ENCODE results near the gene RANGAP1.

Gene RANGAP1

GRCh38 chr22:41320416-41321240, 34.6 kb upstream of the RANGAP1 start:
- ATAC-seq, result no peak
- TF ChIP-seq ZNF70 (CRISPR knock-in tag; IDR thresholded peaks at IDR 0.05), result no peak
- no peak for TF ChIP-seq ARNTL (CRISPR knock-in tag; IDR thresholded peaks at IDR 0.05; ENCODE audit: borderline replicate concordance, low read depth)
- TF ChIP-seq, protein P1, sequence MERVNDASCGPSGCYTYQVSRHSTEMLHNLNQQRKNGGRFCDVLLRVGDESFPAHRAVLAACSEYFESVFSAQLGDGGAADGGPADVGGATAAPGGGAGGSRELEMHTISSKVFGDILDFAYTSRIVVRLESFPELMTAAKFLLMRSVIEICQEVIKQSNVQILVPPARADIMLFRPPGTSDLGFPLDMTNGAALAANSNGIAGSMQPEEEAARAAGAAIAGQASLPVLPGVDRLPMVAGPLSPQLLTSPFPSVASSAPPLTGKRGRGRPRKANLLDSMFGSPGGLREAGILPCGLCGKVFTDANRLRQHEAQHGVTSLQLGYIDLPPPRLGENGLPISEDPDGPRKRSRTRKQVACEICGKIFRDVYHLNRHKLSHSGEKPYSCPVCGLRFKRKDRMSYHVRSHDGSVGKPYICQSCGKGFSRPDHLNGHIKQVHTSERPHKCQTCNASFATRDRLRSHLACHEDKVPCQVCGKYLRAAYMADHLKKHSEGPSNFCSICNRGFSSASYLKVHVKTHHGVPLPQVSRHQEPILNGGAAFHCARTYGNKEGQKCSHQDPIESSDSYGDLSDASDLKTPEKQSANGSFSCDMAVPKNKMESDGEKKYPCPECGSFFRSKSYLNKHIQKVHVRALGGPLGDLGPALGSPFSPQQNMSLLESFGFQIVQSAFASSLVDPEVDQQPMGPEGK (CRISPR knock-in tag; IDR thresholded peaks at IDR 0.05; ENCODE audit: borderline replicate concordance), result no peak
- no peak for TF ChIP-seq GLIS3 (CRISPR knock-in tag; IDR thresholded peaks at IDR 0.05)
- no peak for TF ChIP-seq TOX (CRISPR knock-in tag; IDR thresholded peaks at IDR 0.05; ENCODE audit: borderline replicate concordance)
- no peak for TF ChIP-seq ZFP30 (CRISPR knock-in tag; IDR thresholded peaks at IDR 0.05)
- no peak for TF ChIP-seq ZNF565 (CRISPR knock-in tag; conservative IDR thresholded peaks at IDR 0.05; ENCODE audit: low read depth)
- TF ChIP-seq ZC3H10 (CRISPR knock-in tag; IDR thresholded peaks at IDR 0.05), result no peak
- TF ChIP-seq PPARA (CRISPR knock-in tag; IDR thresholded peaks at IDR 0.05; ENCODE audit: borderline replicate concordance), result no peak
- TF ChIP-seq ZFP3 (CRISPR knock-in tag; IDR thresholded peaks at IDR 0.05), result no peak
- TF ChIP-seq, protein P2, sequence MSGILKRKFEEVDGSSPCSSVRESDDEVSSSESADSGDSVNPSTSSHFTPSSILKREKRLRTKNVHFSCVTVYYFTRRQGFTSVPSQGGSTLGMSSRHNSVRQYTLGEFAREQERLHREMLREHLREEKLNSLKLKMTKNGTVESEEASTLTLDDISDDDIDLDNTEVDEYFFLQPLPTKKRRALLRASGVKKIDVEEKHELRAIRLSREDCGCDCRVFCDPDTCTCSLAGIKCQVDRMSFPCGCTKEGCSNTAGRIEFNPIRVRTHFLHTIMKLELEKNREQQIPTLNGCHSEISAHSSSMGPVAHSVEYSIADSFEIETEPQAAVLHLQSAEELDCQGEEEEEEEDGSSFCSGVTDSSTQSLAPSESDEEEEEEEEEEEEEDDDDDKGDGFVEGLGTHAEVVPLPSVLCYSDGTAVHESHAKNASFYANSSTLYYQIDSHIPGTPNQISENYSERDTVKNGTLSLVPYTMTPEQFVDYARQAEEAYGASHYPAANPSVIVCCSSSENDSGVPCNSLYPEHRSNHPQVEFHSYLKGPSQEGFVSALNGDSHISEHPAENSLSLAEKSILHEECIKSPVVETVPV (CRISPR knock-in tag; IDR thresholded peaks at IDR 0.05), result no peak
- TF ChIP-seq SNAI2 (CRISPR knock-in tag; IDR thresholded peaks at IDR 0.05), result no peak
- TF ChIP-seq ISL1 (CRISPR knock-in tag; IDR thresholded peaks at IDR 0.05), result no peak
- TF ChIP-seq POU6F1 (CRISPR knock-in tag; IDR thresholded peaks at IDR 0.05; ENCODE audit: borderline replicate concordance, low read depth), result no peak

GRCh38 chr22:41315586-41315985, 29.6 kb upstream of the RANGAP1 start:
- no peak for ATAC-seq
- TF ChIP-seq ZNF70 (CRISPR knock-in tag; IDR thresholded peaks at IDR 0.05) (no peak), OSR1 (CRISPR knock-in tag; IDR thresholded peaks at IDR 0.05) (no peak), ARNTL (CRISPR knock-in tag; IDR thresholded peaks at IDR 0.05; ENCODE audit: borderline replicate concordance, low read depth) (no peak), ZFP30 (CRISPR knock-in tag; IDR thresholded peaks at IDR 0.05) (no peak), GLIS3 (CRISPR knock-in tag; IDR thresholded peaks at IDR 0.05) (no peak), CSDC2 (CRISPR knock-in tag; IDR thresholded peaks at IDR 0.05) (no peak), PPARA (CRISPR knock-in tag; IDR thresholded peaks at IDR 0.05; ENCODE audit: borderline replicate concordance) (no peak), CREB5 (CRISPR knock-in tag; IDR thresholded peaks at IDR 0.05; ENCODE audit: low read depth) (no peak), ESRRG (CRISPR knock-in tag; IDR thresholded peaks at IDR 0.05) (no peak), ZNF8 (CRISPR knock-in tag; IDR thresholded peaks at IDR 0.05) (no peak), TCF4 (CRISPR knock-in tag; IDR thresholded peaks at IDR 0.05; ENCODE audit: borderline replicate concordance) (no peak), ZFP3 (CRISPR knock-in tag; IDR thresholded peaks at IDR 0.05) (no peak), RARB (CRISPR knock-in tag; IDR thresholded peaks at IDR 0.05) (no peak)

- ATAC-seq, result no peak
- TF ChIP-seq ZFP30 (CRISPR knock-in tag; IDR thresholded peaks at IDR 0.05) (no peak), PPARA (CRISPR knock-in tag; IDR thresholded peaks at IDR 0.05; ENCODE audit: borderline replicate concordance) (no peak), ZFP3 (CRISPR knock-in tag; IDR thresholded peaks at IDR 0.05) (no peak), ZNF565 (CRISPR knock-in tag; conservative IDR thresholded peaks at IDR 0.05; ENCODE audit: low read depth) (no peak), POU6F1 (CRISPR knock-in tag; IDR thresholded peaks at IDR 0.05; ENCODE audit: borderline replicate concordance, low read depth) (no peak), ZNF70 (CRISPR knock-in tag; IDR thresholded peaks at IDR 0.05) (no peak), ESRRG (CRISPR knock-in tag; IDR thresholded peaks at IDR 0.05) (no peak), OSR1 (CRISPR knock-in tag; IDR thresholded peaks at IDR 0.05) (no peak), TOX (CRISPR knock-in tag; IDR thresholded peaks at IDR 0.05; ENCODE audit: borderline replicate concordance) (no peak), ARNTL (CRISPR knock-in tag; IDR thresholded peaks at IDR 0.05; ENCODE audit: borderline replicate concordance, low read depth) (no peak), RARB (CRISPR knock-in tag; IDR thresholded peaks at IDR 0.05) (no peak), ZNF8 (CRISPR knock-in tag; IDR thresholded peaks at IDR 0.05) (no peak), BACH2 (CRISPR knock-in tag; IDR thresholded peaks at IDR 0.05; ENCODE audit: borderline replicate concordance) (no peak)
- TF ChIP-seq, protein P1 (CRISPR knock-in tag; IDR thresholded peaks at IDR 0.05; ENCODE audit: borderline replicate concordance), result no peak
- TF ChIP-seq, protein P3, sequence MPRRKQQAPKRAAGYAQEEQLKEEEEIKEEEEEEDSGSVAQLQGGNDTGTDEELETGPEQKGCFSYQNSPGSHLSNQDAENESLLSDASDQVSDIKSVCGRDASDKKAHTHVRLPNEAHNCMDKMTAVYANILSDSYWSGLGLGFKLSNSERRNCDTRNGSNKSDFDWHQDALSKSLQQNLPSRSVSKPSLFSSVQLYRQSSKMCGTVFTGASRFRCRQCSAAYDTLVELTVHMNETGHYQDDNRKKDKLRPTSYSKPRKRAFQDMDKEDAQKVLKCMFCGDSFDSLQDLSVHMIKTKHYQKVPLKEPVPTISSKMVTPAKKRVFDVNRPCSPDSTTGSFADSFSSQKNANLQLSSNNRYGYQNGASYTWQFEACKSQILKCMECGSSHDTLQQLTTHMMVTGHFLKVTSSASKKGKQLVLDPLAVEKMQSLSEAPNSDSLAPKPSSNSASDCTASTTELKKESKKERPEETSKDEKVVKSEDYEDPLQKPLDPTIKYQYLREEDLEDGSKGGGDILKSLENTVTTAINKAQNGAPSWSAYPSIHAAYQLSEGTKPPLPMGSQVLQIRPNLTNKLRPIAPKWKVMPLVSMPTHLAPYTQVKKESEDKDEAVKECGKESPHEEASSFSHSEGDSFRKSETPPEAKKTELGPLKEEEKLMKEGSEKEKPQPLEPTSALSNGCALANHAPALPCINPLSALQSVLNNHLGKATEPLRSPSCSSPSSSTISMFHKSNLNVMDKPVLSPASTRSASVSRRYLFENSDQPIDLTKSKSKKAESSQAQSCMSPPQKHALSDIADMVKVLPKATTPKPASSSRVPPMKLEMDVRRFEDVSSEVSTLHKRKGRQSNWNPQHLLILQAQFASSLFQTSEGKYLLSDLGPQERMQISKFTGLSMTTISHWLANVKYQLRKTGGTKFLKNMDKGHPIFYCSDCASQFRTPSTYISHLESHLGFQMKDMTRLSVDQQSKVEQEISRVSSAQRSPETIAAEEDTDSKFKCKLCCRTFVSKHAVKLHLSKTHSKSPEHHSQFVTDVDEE (CRISPR knock-in tag; IDR thresholded peaks at IDR 0.05), result no peak
These were observed 28.8 kb upstream of the RANGAP1 start for GRCh38 chr22:41314821-41315220.

All from SK-N-SH treated with all-trans-retinoic acid at 6 μM for 48 hours (cell line).